HepG2 (cell line): ENCODE measurements around the gene ENPP7. TPM values are rescaled to one million over a fixed set of nuclear protein-coding genes. Genes with fewer than 3 reads are reported as not detected.

Source experiments
- E2F2 ChIP-seq: sonication (generic); formaldehyde crosslinking; IDR thresholded peaks from 2 replicates; pipeline ENCODE4 v1.4.0; 2020; ENCODE audit warnings: missing genetic modification reagents, borderline replicate concordance
- HHEX ChIP-seq: IDR thresholded peaks from 2 replicates; pipeline ENCODE4 v1.6.1; 2016; ENCODE audit warnings: control low read depth
- MEIS2 ChIP-seq: sonication (generic); formaldehyde crosslinking; IDR thresholded peaks from 2 replicates; pipeline ENCODE4 v1.9.0; 2021; ENCODE audit warnings: mild to moderate bottlenecking, missing genetic modification reagents
- THAP11 ChIP-seq: IDR thresholded peaks from 2 replicates; pipeline ENCODE4 v1.6.1; 2016; ENCODE audit warnings: missing biosample characterization, missing genetic modification reagents
- ZNF407 ChIP-seq: sonication (generic); formaldehyde crosslinking; IDR thresholded peaks from one replicate; pipeline ENCODE4 v1.5.1; 2020; ENCODE audit warnings: mild to moderate bottlenecking, missing genetic modification reagents; ENCODE audit errors: not compliant biosample characterization
- polyA plus RNA-seq, 8 experiments: library from polyadenylated mRNA; depleted of rRNA in 3 of 8; stranded (reverse) in 7 of 8; unstranded in 1 of 8; fragments of >200 nt; fragmentation: Illumina TruSeq in 4 of 8; extraction: Trizol in 4 of 8; gene quantifications; 2 replicates each; pipeline versions ENCODE4 v1.2.1 to v1.2.3, GENCODE V29; 2011 to 2016; ENCODE audit warnings: low read depth in 4 of 8, missing spikeins in 1 of 8, mixed read lengths in 1 of 8; ENCODE audit not compliant: insufficient read depth in 1 of 8
- total RNA-seq, 5 experiments: library from RNA; depleted of rRNA; stranded (reverse); fragments of >200 nt; fragmentation: Illumina TruSeq; extraction: Trizol; gene quantifications; 2 replicates each; pipeline ENCODE4 v1.2.3, GENCODE V29; 2016; ENCODE audit warnings: low read depth in 1 of 5
- TF ChIP-seq, protein P1 (sequence below), 2 experiments: sonication (generic) in 1 of 2; formaldehyde crosslinking in 1 of 2; IDR thresholded peaks; 2 replicates each; pipeline versions ENCODE4 v1.6.1 to v1.9.0; 2014 to 2022; ENCODE audit warnings: antibody characterized with exemption in 1 of 2, borderline replicate concordance in 1 of 2, inconsistent platforms in 1 of 2, low read depth in 1 of 2, missing genetic modification reagents in 1 of 2
- TF ChIP-seq, protein P2 (sequence below): sonication (generic); formaldehyde crosslinking; IDR thresholded peaks from 2 replicates; pipeline ENCODE4 v1.4.0; 2020; ENCODE audit warnings: missing genetic modification reagents
- TF ChIP-seq, protein P3 (sequence below): sonication (generic); formaldehyde crosslinking; IDR thresholded peaks from 2 replicates; pipeline ENCODE4 v1.8.0; 2022; ENCODE audit warnings: mild to moderate bottlenecking, missing genetic modification reagents, borderline replicate concordance

The ENPP7 gene
- total and polyA plus RNA-seq, 2 of the 13 experiments (the other 11 are each of a cell fraction or from before 2014, with no cell fraction given), result 1.1 to 2.2 TPM

GRCh38 chr17:79721993-79722671, 8.6 kb upstream of the ENPP7 start (continued):
- TF ChIP-seq ZNF407 (CRISPR knock-in tag) (no peak), MEIS2 (CRISPR knock-in tag) (peak; percentile 50; the same call in 1 of the 2 replicates), THAP11 (CRISPR knock-in tag) (peak; percentile 76), HHEX (CRISPR knock-in tag) (no peak), E2F2 (CRISPR knock-in tag) (no peak)
- TF ChIP-seq, protein P1, sequence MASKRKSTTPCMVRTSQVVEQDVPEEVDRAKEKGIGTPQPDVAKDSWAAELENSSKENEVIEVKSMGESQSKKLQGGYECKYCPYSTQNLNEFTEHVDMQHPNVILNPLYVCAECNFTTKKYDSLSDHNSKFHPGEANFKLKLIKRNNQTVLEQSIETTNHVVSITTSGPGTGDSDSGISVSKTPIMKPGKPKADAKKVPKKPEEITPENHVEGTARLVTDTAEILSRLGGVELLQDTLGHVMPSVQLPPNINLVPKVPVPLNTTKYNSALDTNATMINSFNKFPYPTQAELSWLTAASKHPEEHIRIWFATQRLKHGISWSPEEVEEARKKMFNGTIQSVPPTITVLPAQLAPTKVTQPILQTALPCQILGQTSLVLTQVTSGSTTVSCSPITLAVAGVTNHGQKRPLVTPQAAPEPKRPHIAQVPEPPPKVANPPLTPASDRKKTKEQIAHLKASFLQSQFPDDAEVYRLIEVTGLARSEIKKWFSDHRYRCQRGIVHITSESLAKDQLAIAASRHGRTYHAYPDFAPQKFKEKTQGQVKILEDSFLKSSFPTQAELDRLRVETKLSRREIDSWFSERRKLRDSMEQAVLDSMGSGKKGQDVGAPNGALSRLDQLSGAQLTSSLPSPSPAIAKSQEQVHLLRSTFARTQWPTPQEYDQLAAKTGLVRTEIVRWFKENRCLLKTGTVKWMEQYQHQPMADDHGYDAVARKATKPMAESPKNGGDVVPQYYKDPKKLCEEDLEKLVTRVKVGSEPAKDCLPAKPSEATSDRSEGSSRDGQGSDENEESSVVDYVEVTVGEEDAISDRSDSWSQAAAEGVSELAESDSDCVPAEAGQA (IDR thresholded peaks at IDR 0.05; ENCODE audit: low read depth), result no peak
- TF ChIP-seq, protein P1 (CRISPR knock-in tag; IDR thresholded peaks at IDR 0.05; ENCODE audit: borderline replicate concordance), result no peak
- TF ChIP-seq, protein P2, sequence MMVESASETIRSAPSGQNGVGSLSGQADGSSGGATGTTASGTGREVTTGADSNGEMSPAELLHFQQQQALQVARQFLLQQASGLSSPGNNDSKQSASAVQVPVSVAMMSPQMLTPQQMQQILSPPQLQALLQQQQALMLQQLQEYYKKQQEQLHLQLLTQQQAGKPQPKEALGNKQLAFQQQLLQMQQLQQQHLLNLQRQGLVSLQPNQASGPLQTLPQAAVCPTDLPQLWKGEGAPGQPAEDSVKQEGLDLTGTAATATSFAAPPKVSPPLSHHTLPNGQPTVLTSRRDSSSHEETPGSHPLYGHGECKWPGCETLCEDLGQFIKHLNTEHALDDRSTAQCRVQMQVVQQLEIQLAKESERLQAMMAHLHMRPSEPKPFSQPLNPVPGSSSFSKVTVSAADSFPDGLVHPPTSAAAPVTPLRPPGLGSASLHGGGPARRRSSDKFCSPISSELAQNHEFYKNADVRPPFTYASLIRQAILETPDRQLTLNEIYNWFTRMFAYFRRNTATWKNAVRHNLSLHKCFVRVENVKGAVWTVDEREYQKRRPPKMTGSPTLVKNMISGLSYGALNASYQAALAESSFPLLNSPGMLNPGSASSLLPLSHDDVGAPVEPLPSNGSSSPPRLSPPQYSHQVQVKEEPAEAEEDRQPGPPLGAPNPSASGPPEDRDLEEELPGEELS, result peak; percentile 21; the same call in 1 of the 2 replicates
- TF ChIP-seq, protein P3, sequence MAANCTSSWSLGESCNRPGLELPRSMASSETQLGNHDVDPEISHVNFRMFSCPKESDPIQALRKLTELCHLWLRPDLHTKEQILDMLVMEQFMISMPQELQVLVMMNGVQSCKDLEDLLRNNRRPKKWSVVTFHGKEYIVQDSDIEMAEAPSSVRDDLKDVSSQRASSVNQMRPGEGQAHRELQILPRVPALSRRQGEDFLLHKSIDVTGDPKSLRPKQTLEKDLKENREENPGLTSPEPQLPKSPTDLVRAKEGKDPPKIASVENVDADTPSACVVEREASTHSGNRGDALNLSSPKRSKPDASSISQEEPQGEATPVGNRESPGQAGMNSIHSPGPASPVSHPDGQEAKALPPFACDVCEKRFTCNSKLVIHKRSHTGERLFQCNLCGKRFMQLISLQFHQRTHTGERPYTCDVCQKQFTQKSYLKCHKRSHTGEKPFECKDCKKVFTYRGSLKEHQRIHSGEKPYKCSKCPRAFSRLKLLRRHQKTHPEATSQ (CRISPR knock-in tag), result no peak
